ENCODE results near the gene LHX3.

The LHX3 gene

GRCh38 chr9:136226680-136227407 lies 21.9 kb upstream of the LHX3 start:
- DNase-seq, result no peak

GRCh38 chr9:136225748-136226679 lies 21.1 kb upstream of the LHX3 start:
- DNase-seq, result peak; percentile 73 to 77

- no peak for DNase-seq
Observed at GRCh38 chr9:136225366-136225747, 20.4 kb upstream of the LHX3 start.

GRCh38 chr9:136223871-136224640 lies 19.1 kb upstream of the LHX3 start:
- no peak for DNase-seq

- no peak for DNase-seq
Observed at GRCh38 chr9:136222906-136223285, 18.0 kb upstream of the LHX3 start.

GRCh38 chr9:136222166-136222905 lies 17.4 kb upstream of the LHX3 start:
- no peak for DNase-seq

GRCh38 chr9:136220017-136220729 lies 15.2 kb upstream of the LHX3 start:
- no peak for DNase-seq

GRCh38 chr9:136219276-136219675 lies 14.3 kb upstream of the LHX3 start:
- DNase-seq, result no peak

- DNase-seq, result no peak
Observed at GRCh38 chr9:136218673-136219072, 13.7 kb upstream of the LHX3 start.

- no peak for DNase-seq
Observed at GRCh38 chr9:136218271-136218670, 13.3 kb upstream of the LHX3 start.

- no peak for DNase-seq
Observed at GRCh38 chr9:136216541-136217244, 11.8 kb upstream of the LHX3 start.

GRCh38 chr9:136213733-136214132 lies 8.8 kb upstream of the LHX3 start:
- no peak for DNase-seq

GRCh38 chr9:136212345-136212950 lies 7.5 kb upstream of the LHX3 start:
- no peak for DNase-seq

- no peak for DNase-seq
Observed at GRCh38 chr9:136211441-136212344, 6.8 kb upstream of the LHX3 start.

- DNase-seq, result no peak
Observed at GRCh38 chr9:136211006-136211405, 6.1 kb upstream of the LHX3 start.

GRCh38 chr9:136210276-136210675 lies 5.3 kb upstream of the LHX3 start:
- no peak for DNase-seq

GRCh38 chr9:136209786-136210185 lies 4.9 kb upstream of the LHX3 start:
- no peak for DNase-seq

- DNase-seq, result no peak
Observed at GRCh38 chr9:136209232-136209631, 4.3 kb upstream of the LHX3 start.

GRCh38 chr9:136208675-136209074 lies 3.7 kb upstream of the LHX3 start:
- no peak for DNase-seq

GRCh38 chr9:136207616-136208015 lies 2.7 kb upstream of the LHX3 start:
- no peak for DNase-seq

Data from stimulated activated CD4-positive, alpha-beta T cell treated with anti-CD3 and anti-CD28 coated beads, Interleukin-2, amount 100 ng/mL, for 24 hours (primary cell).